ENCODE results near the gene CGREF1.

Gene CGREF1

GRCh38 chr2:27133195-27133875 is 14.4 kb upstream of the CGREF1 start:
- peak overlapping the region; percentile 68 to 93 for H3K4me3 ChIP-seq (replicated peaks in 1 of 2; ENCODE audit: low read depth in 2 of 2, low read length in 2 of 2)
- DNase-seq (ENCODE audit: low read depth in 2 of 2), result no peak
- TF ChIP-seq CTCF (IDR thresholded peaks at IDR 0.05; ENCODE audit: low read depth, low read length), result no peak

- no peak for TF ChIP-seq CTCF (IDR thresholded peaks at IDR 0.05; ENCODE audit: low read depth, low read length)
- no peak overlapping the region for H3K4me3 ChIP-seq (replicated peaks in 1 of 2; ENCODE audit: low read depth in 2 of 2, low read length in 2 of 2)
- no peak for DNase-seq (ENCODE audit: low read depth in 2 of 2)
These were observed 12.5 kb upstream of the CGREF1 start for GRCh38 chr2:27131429-27131828.

- no peak for TF ChIP-seq CTCF (IDR thresholded peaks at IDR 0.05; ENCODE audit: low read depth, low read length)
- H3K4me3 ChIP-seq (replicated peaks in 1 of 2; ENCODE audit: low read depth in 2 of 2, low read length in 2 of 2), result no peak overlapping the region
- DNase-seq (ENCODE audit: low read depth in 2 of 2), result no peak
These were observed 11.5 kb upstream of the CGREF1 start for GRCh38 chr2:27130396-27130795.

GRCh38 chr2:27128668-27129571 is 10.0 kb upstream of the CGREF1 start:
- no peak for TF ChIP-seq CTCF (IDR thresholded peaks at IDR 0.05; ENCODE audit: low read depth, low read length)
- H3K4me3 ChIP-seq (replicated peaks in 1 of 2; ENCODE audit: low read depth in 2 of 2, low read length in 2 of 2), result no peak overlapping the region

GRCh38 chr2:27127883-27128667 is 9.1 kb upstream of the CGREF1 start:
- DNase-seq (ENCODE audit: low read depth in 2 of 2), result no peak
- TF ChIP-seq CTCF (IDR thresholded peaks at IDR 0.05; ENCODE audit: low read depth, low read length), result no peak
- H3K4me3 ChIP-seq (replicated peaks in 1 of 2; ENCODE audit: low read depth in 2 of 2, low read length in 2 of 2), result no peak overlapping the region

More at GRCh38 chr2:27128668-27129571, 10.0 kb upstream of the CGREF1 start:
- DNase-seq (ENCODE audit: low read depth in 2 of 2), result no peak

- DNase-seq (ENCODE audit: low read depth in 2 of 2), result no peak
- no peak for TF ChIP-seq CTCF (IDR thresholded peaks at IDR 0.05; ENCODE audit: low read depth, low read length)
- H3K4me3 ChIP-seq (replicated peaks in 1 of 2; ENCODE audit: low read depth in 2 of 2, low read length in 2 of 2), result no peak overlapping the region
These were observed 7.4 kb upstream of the CGREF1 start for GRCh38 chr2:27126252-27126710.
